ENCODE data around the gene GABBR2. TPM values are rescaled to one million over a fixed set of nuclear protein-coding genes. Genes with fewer than 3 reads are reported as not detected.

GABBR2 gene
- polyA plus RNA-seq, 4 donors = 0.09 to 1.4 (median 0.71) TPM; not detected in 1

DNA sequence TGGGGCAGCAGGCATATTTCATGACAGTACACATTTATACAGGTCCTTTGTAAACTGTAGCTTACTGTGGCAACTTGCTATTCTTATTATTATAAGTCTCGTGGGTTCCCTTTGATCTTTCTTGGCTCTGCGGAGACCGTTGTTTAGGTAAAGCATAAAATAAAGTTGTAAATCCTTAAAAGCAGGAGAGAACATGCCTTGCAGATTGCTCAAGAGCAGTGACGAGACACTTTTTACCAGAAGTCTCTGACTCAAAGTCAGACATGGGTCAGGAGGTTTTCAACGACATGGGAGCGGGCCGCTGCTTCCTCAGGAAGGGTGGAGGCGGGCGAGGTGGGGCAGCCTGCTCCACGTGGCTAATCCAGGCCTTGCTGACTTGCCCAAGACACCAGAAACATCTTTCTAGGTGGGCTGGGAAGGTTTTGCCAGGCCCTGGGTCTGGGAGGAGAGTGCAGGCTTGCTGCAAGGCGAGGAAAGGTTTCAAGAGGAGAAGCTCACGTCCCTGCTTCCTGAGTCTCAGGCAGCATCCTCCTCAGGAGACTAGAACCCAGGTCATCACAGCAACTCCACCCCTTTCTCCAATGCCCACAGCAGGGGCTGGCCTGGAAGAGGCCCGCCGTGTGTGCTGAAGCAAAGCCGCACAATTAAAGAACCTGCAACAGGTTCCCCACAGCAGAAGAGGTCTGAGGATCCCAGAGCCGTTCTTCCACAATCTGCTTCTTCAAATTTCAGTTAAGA is 459.8 kb downstream of the GABBR2 start:
- Histone ChIP-seq H3K4me3 (ENCODE audit: low read depth in 1 of 3, low read length in 3 of 3) (no peak overlapping the region), H3K27ac (ENCODE audit: low read depth in 1 of 3, low read length in 2 of 3) (peak overlapping the region in 2 of 3 donors; percentile 1 to 54), H3K36me3 (ENCODE audit: control insufficient read depth in 3 of 3, insufficient read depth in 2 of 3, low read depth in 1 of 3, low read length in 3 of 3) (peaks cover 2 to 55% (median 8%) of the 10 kb centered on the region in 3 donors), H3K27me3 (ENCODE audit: control insufficient read depth in 3 of 3, insufficient read depth in 3 of 3, low read length in 3 of 3) (no peaks in the 10 kb centered on the region), H3K9me3 (ENCODE audit: control insufficient read depth in 2 of 2, insufficient read depth in 1 of 2, low read depth in 1 of 2, low read length in 1 of 2) (no peaks in the 10 kb centered on the region), H3K4me1 (ENCODE audit: control insufficient read depth in 3 of 3, insufficient read depth in 2 of 3, low read depth in 1 of 3, low read length in 2 of 3) (peaks cover 0 to 27% (median 4%) of the 10 kb centered on the region in 3 donors)
- WGBS, 3 donors = 65 to 83% (median 74%) methylated on average over 16 of the region's 16 CpGs
- peak in 1 of 2 donors; percentile 65 for DNase-seq
- no peak for FAIRE-seq

- Histone ChIP-seq H3K4me1 (ENCODE audit: control insufficient read depth in 3 of 3, insufficient read depth in 2 of 3, low read depth in 1 of 3, low read length in 2 of 3) (peaks cover 0 to 24% (median 1%) of the 10 kb centered on the region in 3 donors), H3K27ac (ENCODE audit: low read depth in 1 of 3, low read length in 2 of 3) (peak overlapping the region in 2 of 3 donors; percentile 27 to 54), H3K4me3 (ENCODE audit: low read depth in 1 of 3, low read length in 3 of 3) (no peak overlapping the region), H3K9me3 (ENCODE audit: control insufficient read depth in 2 of 2, insufficient read depth in 1 of 2, low read depth in 1 of 2, low read length in 1 of 2) (no peaks in the 10 kb centered on the region), H3K36me3 (ENCODE audit: control insufficient read depth in 3 of 3, insufficient read depth in 2 of 3, low read depth in 1 of 3, low read length in 3 of 3) (peaks cover 2 to 53% (median 8%) of the 10 kb centered on the region in 3 donors), H3K27me3 (ENCODE audit: control insufficient read depth in 3 of 3, insufficient read depth in 3 of 3, low read length in 3 of 3) (no peaks in the 10 kb centered on the region)
- 75 to 84% (median 80%) methylated on average over 8 of the region's 8 CpGs for WGBS, 3 donors
- DNase-seq = no peak
- no peak for FAIRE-seq
These were observed 460.7 kb downstream of the GABBR2 start for GRCh38 chr9:98247831-98248657.

DNA sequence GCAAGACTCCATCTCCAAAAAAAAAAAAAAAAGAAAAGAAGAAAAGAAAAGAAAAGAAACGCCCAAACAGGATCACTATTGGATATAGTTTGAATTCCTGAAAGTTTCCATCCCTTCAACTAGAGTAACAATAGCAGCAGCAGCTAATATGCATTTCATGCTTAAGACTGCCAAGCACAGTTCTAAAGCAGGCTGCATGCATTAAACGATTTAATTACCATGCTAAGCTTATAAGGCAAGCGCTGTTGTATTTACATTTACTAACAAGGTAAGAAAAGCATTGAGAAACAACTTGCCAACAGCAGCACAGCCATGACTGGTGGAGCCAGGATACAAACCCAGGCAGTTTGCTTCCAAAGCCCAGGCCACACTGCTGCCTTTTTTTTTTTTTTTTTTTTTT is 466.3 kb downstream of the GABBR2 start:
- WGBS, 3 donors = 80 to 85% (median 80%) methylated on average over 3 of the region's 3 CpGs
- peaks cover 0 to 30% (median 3%) of the 10 kb centered on the region in 3 donors for H3K4me1 ChIP-seq (ENCODE audit: control insufficient read depth in 3 of 3, insufficient read depth in 2 of 3, low read depth in 1 of 3, low read length in 2 of 3)
- no peak for DNase-seq
- peaks cover 0 to 46% (median 6%) of the 10 kb centered on the region in 3 donors for H3K36me3 ChIP-seq (ENCODE audit: control insufficient read depth in 3 of 3, insufficient read depth in 2 of 3, low read depth in 1 of 3, low read length in 3 of 3)
- H3K27me3 ChIP-seq (ENCODE audit: control insufficient read depth in 3 of 3, insufficient read depth in 3 of 3, low read length in 3 of 3) = no peaks in the 10 kb centered on the region
- no peak for FAIRE-seq
- no peaks in the 10 kb centered on the region for H3K9me3 ChIP-seq (ENCODE audit: control insufficient read depth in 2 of 2, insufficient read depth in 1 of 2, low read depth in 1 of 2, low read length in 1 of 2)
- no peak overlapping the region for H3K4me3 ChIP-seq (ENCODE audit: low read depth in 1 of 3, low read length in 3 of 3)
- H3K27ac ChIP-seq (ENCODE audit: low read depth in 1 of 3, low read length in 2 of 3) = no peak overlapping the region

DNA sequence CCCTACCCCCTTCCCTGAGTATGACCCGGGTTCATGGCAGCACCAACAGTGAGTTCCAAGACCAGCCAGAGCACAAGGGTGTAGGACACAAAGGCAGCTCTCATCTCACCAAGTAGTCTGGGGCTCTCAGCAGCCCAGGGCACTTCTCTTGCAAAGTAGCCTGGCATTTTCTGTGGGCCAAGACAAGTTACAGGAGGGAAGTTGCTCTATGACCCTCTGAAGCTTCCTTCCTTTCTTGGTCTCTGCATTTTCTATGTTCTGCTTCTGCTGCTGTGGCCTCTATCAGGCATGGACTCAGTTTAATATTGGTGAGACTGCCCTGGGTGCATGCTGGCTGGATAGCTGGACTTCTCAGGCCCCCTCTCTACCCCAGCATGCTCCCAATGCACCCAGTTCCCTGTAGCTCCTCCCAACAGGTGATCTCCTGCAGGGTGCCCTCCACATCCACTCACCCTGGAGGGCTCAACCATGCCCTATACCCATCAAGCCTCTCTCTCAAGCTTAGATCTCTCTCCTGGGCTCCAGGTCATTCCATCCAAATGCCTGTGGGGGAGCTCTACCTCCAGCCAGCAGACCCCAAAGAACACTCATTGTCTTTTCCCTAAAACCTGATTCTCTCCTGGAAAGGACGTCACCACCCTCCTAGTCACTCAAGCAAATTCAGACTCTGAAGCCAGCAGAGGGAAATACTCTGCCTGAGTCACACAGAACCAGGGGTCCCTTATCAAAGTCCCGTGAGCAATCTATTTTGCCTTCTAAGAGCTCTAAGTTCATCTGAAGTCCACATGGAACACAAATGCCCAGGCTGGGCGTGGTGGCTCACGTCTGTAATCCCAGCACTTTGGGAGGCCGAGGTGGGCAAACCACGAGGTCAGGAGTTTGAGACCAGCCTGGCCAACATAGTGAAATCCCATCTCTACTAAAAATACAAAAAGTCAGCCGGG is 467.1 kb downstream of the GABBR2 start:
- Histone ChIP-seq H3K36me3 (ENCODE audit: control insufficient read depth in 3 of 3, insufficient read depth in 2 of 3, low read depth in 1 of 3, low read length in 3 of 3) (peaks cover 0 to 41% (median 6%) of the 10 kb centered on the region in 3 donors), H3K27ac (ENCODE audit: low read depth in 1 of 3, low read length in 2 of 3) (peak overlapping the region in 1 of 3 donors; percentile 69), H3K4me1 (ENCODE audit: control insufficient read depth in 3 of 3, insufficient read depth in 2 of 3, low read depth in 1 of 3, low read length in 2 of 3) (peaks cover 0 to 32% (median 3%) of the 10 kb centered on the region in 3 donors), H3K27me3 (ENCODE audit: control insufficient read depth in 3 of 3, insufficient read depth in 3 of 3, low read length in 3 of 3) (no peaks in the 10 kb centered on the region), H3K9me3 (ENCODE audit: control insufficient read depth in 2 of 2, insufficient read depth in 1 of 2, low read depth in 1 of 2, low read length in 1 of 2) (no peaks in the 10 kb centered on the region), H3K4me3 (ENCODE audit: low read depth in 1 of 3, low read length in 3 of 3) (no peak overlapping the region)
- WGBS, 3 donors = 54 to 75% (median 61%) methylated on average over 8 of the region's 8 CpGs
- DNase-seq = peak; percentile 63 to 83
- no peak for FAIRE-seq

GRCh38 chr9:98240475-98240874 is 468.3 kb downstream of the GABBR2 start:
- Histone ChIP-seq H3K9me3 (ENCODE audit: control insufficient read depth in 2 of 2, insufficient read depth in 1 of 2, low read depth in 1 of 2, low read length in 1 of 2) (no peaks in the 10 kb centered on the region), H3K4me1 (ENCODE audit: control insufficient read depth in 3 of 3, insufficient read depth in 2 of 3, low read depth in 1 of 3, low read length in 2 of 3) (peaks cover 0 to 31% (median 3%) of the 10 kb centered on the region in 3 donors), H3K27me3 (ENCODE audit: control insufficient read depth in 3 of 3, insufficient read depth in 3 of 3, low read length in 3 of 3) (no peaks in the 10 kb centered on the region), H3K36me3 (ENCODE audit: control insufficient read depth in 3 of 3, insufficient read depth in 2 of 3, low read depth in 1 of 3, low read length in 3 of 3) (peaks cover 0 to 37% (median 4%) of the 10 kb centered on the region in 3 donors), H3K27ac (ENCODE audit: low read depth in 1 of 3, low read length in 2 of 3) (no peak overlapping the region), H3K4me3 (ENCODE audit: low read depth in 1 of 3, low read length in 3 of 3) (no peak overlapping the region)
- FAIRE-seq (no peak), DNase-seq (no peak)
- WGBS, 3 donors = 91 to 97% (median 93%) methylated on average over 3 of the region's 3 CpGs

Other genes starting within 250 kb of the GABBR2 start
- 10 to 100 TPM; 17.3 to 33.3 (median 19.3) TPM for gene ANKS6, start 87.6 kb upstream of the GABBR2 start, polyA plus RNA-seq
- 10 to 100 TPM in 3 of 4 donors, 1 to 10 TPM in 1; 7.8 to 47.1 (median 17.7) TPM for gene GALNT12, start 98.7 kb upstream of the GABBR2 start, polyA plus RNA-seq
- 10 to 100 TPM in 1 of 4 donors, 1 to 10 TPM in 1, under 1 TPM in 2; 0.22 to 12.5 (median 2.5) TPM for gene COL15A1, start 235.0 kb upstream of the GABBR2 start, polyA plus RNA-seq